Choroid plexus epithelial cell (primary cell): ENCODE results near the gene MAIP1.

Source experiments
- DNase-seq: peaks from one replicate; pipeline ENCODE4 v3.0.0-alpha.2; 2010; ENCODE audit warnings: low read depth
- H3K4me3 ChIP-seq: 2 replicates; pipeline ENCODE4 v1.5.1; 2011; ENCODE audit warnings: low read depth, mild to moderate bottlenecking, control low read depth, low read length, moderate library complexity
- CTCF ChIP-seq: conservative IDR thresholded peaks from 2 replicates; pipeline ENCODE4 v1.5.1; 2011; ENCODE audit warnings: low read depth, mild to moderate bottlenecking, control low read depth, inconsistent platforms, low read length, moderate library complexity

Gene MAIP1

GRCh38 chr2:199994896-199995295 lies 39.5 kb downstream of the MAIP1 start:
- no peak overlapping the region for H3K4me3 ChIP-seq
- TF ChIP-seq CTCF = no peak
- DNase-seq = no peak

GRCh38 chr2:199997296-199997695 lies 41.9 kb downstream of the MAIP1 start:
- DNase-seq = no peak
- no peak for TF ChIP-seq CTCF
- no peak overlapping the region for H3K4me3 ChIP-seq

- H3K4me3 ChIP-seq = no peak overlapping the region
- no peak for TF ChIP-seq CTCF
- no peak for DNase-seq
Measured at GRCh38 chr2:199999166-199999565, 43.8 kb downstream of the MAIP1 start.

- H3K4me3 ChIP-seq = no peak overlapping the region
- no peak for DNase-seq
- TF ChIP-seq CTCF = no peak
Measured at GRCh38 chr2:200000444-200001163, 45.2 kb downstream of the MAIP1 start.

- TF ChIP-seq CTCF = no peak
- no peak overlapping the region for H3K4me3 ChIP-seq
- peak; percentile 74 for DNase-seq
Measured at GRCh38 chr2:200003444-200003843, 48.1 kb downstream of the MAIP1 start.

- no peak for TF ChIP-seq CTCF
- H3K4me3 ChIP-seq = no peak overlapping the region
- no peak for DNase-seq
Measured at GRCh38 chr2:200005675-200006074, 50.3 kb downstream of the MAIP1 start.

GRCh38 chr2:200007306-200007705 lies 51.9 kb downstream of the MAIP1 start:
- no peak overlapping the region for H3K4me3 ChIP-seq
- DNase-seq = peak; percentile 41
- no peak for TF ChIP-seq CTCF
